GM04503 (cell line): ENCODE data around the gene CALHM3.
"Not testable (repeated sequence)": the region's sequence is repeated elsewhere in the genome, so short reads cannot be mapped to it uniquely, and the experiment has no call there.

Experiments
- DNase-seq: peaks from one replicate; pipeline ENCODE4 v3.0.0-alpha.2; 2012; ENCODE audit warnings: low read depth

The CALHM3 gene, protein sequence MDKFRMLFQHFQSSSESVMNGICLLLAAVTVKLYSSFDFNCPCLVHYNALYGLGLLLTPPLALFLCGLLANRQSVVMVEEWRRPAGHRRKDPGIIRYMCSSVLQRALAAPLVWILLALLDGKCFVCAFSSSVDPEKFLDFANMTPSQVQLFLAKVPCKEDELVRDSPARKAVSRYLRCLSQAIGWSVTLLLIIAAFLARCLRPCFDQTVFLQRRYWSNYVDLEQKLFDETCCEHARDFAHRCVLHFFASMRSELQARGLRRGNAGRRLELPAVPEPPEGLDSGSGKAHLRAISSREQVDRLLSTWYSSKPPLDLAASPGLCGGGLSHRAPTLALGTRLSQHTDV

DNA sequence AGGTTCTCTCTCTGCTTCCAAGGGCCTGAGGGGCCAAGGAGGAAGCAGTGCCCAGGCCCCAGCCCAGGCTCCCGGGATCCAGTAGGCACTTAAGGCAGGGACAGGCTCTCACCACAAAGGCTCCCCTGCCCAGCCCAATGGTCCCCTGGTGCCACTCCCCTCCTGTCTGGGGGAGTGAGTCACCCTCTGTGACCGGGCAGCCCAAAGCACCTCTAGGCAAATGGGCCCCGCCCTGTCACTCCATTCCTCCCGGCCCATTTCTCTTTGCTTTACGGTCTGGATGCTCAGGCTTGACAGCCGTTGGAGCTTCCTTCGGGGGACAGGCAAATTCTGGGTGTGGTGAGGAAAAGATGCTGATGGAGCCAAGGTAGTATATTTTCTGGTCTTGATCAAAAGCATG lies at the start of gene CALHM3:
CALHM3 (minus strand) TSS at position 106 of the 400 bp plus-strand sequence. CDS start 208 bp downstream, outside the sequence.
- no peak for DNase-seq

DNA sequence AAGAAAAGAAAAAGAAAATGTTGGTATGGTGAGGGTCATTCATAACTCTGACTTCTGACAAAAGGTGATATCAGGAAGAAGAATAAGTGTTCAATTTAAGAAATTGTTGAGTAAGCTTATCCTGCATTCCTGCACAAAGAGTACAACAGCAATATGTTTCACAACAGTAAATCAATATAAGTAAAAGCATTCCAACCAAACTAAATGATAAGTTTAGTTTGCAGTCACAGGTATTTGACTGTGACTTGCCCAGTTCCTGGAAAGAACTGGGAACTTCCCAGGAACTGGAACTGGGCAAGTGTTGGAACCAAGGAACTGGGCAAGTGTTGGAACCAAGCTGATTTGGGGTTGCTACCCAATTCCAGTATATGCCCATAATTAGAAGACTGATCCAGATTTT lies 49.5 kb upstream of the CALHM3 start:
- DNase-seq = no peak

DNA sequence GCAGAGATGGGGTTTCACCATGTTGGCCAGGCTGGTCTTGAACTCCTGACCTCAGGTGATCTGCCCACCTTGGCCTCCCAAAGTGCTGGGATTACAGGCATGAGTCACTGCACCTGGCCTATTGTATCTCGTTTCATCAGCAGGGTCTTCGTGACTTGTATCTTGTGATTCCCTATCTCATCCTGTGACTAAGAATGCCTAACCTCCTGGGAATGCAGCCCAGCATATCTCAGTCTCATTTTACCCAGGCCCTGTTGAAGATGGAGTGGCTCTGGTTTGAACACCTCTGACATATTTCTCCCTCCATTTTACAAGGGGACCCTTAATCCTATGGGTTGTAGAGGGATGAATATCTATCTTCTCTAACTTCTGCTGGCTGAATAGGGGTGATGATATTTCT lies 48.4 kb upstream of the CALHM3 start:
- not testable (repeated sequence) for DNase-seq

DNA sequence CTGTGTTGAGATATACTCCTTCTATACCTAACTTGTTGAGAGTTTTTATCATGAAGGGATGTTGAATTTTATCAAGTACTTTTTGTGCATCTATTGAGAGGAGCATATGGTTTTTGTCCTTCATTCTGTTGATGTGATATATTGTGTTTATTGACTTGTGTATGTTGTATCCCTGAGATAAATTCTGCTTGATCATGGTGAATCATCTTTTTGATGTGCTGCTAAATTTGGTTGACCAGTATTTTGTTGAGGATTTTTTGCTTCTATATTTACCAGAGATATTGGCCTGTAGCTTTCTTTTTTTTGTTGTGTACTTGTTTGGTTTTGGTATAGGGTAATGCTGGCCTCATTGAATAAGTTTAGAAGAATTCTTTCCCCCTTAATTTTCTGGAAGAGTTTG lies 46.9 kb upstream of the CALHM3 start:
- DNase-seq = no peak

DNA sequence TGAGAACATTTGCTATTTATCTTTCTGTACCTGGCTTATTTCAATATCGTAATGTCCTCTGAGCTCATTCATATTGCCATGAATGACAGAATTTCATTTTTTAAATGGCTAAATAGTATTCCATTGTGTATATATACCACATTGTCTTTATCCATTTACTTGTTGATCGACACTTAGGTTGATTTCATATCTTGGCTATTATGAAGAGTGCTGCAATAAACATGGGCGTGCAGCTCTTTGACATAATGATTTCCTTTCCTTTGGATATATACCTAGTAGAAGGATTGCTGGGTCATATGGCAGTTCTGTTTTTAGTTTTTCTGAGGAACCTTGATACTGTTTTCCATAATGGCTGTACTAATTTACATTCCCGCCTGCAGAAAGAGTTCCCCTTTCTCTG lies 44.6 kb upstream of the CALHM3 start:
- no peak for DNase-seq

DNA sequence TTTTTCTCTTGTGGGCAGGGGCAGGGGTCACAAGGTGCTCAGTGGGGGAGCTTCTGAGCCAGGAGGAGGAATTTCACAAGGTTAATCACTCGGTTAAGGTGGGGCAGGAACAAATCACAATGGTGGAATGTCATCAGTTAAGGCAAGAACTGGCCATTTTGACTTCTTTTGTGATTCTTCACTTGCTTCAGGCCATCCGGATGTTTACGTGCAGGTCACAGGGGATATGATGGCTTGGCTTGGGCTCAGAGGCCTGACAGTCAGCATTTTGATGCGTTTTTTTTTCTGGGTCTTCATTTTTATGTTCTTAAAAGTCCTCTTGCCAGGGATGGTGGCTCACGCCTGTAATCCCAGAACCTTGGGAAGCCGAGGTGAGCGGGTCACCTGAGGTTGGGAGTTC lies 43.0 kb upstream of the CALHM3 start:
- not testable (repeated sequence) for DNase-seq

DNA sequence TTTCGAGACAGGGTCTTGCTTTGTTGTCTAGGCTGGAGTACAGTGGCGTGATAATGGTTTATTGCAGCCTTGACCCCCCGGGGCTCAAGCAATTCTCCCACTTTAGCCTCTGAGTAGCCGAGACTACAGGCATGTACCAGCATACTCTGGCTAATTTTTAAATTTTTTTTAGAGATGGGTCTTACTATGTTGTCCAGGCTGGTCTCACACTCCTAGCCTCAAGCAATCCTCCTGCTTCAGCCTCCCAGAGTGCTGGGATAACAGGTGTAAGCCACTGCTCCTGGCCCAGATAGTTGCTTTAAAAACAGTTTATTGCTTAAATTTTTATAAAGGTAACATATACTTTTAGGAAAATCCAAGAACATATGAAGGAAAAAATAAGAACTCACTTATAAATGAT lies 40.8 kb upstream of the CALHM3 start:
- DNase-seq = no peak

DNA sequence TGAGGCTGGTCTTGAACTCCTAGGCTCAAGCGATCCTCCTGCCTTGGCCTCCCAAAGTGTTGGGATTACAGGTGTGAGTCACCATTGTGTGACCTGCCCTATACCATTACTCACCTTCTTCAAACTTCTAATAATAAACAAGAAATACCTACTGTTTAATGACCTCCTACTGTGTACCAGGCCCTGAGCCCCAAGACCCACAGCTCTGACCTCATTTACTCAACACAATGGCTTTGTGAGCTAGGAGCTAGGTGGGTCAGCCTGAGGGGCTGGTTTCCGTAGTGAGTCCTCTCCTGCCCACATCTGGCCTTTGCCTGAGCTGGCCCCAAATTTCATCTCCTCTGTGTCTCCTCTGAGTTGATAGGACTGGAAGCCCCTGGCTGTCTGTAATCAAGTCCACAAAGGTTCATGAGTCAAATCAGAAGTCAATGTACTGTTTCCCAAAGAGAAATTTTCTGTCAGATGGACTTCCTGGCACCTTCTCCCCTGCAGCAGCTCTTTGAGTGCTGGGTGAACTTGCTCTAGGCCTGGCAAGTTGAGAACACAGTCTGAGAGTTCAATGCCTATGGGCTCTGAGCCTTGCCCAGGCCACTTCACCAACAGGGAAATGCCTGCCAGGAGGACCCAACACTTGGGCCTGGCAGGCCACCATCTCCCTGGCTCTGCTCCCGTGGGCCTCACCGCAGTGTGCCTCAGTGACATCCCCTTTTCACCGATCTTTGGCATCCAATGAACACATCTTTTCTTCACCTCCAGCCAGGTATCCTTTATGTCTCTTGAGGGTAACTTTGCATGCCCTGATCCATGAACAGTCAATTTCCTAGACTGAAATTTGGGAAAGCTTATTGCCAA lies 38.4 kb upstream of the CALHM3 start:
- DNase-seq = no peak

DNA sequence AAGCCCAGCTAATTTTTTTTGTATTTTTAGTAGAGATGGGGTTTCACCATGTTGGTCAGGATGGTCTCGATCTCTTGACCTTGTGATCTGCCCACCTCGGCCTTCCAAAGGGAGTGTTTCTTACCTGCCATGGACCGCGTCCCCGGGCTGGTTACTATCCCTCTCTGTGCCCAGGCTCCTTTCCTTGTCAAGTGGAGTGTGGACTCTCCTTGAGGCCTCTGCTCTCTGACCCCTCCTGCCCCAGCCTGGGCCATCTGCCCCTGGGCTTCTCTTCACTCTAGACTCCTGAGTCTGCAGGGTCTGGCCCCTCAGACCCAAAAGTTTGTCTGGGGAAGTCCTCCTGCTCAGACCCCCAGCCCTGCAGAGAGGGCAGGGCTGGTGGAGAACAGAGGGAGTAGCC lies 35.2 kb upstream of the CALHM3 start:
- DNase-seq = no peak

DNA sequence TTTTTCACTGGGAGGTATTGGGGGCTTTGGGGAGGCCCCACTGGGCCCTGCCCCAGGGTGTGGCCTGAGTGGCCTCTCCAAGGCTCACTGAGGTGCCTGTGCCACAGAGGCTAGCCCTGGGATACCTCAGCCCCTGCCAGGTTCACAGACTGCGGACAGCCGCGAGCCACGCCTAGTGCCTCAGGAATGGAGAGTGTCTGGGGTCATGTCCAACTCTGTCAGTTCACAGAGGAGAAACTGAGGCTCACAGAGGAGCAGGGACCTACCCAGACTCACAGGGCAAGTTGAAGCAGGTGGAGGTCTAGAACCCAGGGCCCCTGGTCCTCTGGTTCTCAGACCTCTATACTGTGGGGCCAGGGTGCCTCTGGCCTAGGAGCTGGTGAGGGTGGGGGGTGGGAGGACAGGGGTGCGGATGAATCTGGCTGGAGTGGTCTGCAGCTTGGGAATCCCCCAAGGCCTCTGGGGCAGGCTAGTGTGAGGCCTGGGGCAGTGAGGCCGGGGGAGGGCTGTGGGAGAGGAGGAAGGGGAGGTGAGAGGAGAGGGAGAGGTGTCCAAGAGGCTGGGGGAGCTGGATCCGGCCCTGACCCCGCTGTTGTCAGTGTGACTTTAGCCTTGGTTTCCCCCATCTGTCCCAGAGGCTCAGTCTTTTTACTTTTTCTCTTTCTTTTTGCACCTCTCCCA lies 34.5 kb upstream of the CALHM3 start:
- DNase-seq = no peak

DNA sequence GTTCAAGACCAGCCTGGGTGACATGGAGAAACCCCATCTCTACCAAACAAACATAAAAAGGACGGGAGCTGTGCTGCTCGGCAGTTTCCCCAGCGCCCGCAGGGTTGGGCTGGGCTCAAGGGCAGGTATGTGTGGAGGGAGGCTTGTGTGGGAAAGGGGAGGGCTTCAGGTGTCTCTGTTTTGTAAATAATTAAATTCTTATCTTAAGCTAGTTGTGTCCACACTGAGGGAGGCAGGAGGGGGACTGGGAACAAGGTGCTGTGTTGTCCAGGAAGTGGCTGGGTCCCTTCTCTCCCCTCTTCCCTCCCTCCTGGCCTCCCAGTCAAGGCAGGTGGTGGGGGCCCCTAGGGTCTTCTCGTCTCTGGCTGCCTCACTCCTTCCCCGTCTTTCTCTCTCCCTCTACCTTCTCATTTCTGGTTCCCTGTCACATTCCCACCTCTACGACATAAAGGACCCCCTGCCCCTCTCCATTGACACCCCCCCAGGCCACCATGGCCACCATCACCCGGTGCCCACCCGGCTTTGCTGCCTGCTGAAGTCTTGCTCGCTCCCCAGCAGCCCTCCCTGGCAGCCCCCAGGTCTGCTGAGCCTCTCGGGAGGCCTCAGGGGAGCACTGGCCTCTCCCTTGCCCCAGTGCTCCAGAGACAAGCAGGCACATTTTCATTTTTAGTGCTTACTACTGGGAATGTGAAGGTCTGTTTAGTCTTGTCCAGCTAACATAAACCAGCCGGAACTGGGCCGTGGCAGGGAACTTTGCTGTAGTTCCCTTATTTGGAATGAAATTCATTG lies 33.7 kb upstream of the CALHM3 start:
- no peak for DNase-seq

DNA sequence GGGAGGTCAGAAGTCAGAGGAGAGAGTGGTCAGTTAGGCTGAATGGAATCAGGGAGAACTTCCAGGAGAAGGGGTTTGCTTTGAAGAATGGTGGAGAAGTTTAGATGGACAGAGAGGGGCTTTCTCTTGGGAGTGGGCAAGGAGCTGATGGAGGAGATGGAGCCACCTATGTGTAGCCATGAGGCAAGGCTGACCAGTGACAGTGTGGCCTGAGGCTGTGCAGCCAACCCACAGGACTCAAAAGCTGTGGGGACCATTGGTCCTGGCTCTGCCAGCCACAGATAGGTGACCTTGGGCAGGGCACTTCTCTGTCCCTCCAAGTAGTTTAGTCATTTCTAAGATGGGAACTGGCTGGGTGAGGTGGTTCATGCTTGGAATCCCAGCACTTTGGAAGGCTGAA lies 33.1 kb upstream of the CALHM3 start:
- no peak for DNase-seq

DNA sequence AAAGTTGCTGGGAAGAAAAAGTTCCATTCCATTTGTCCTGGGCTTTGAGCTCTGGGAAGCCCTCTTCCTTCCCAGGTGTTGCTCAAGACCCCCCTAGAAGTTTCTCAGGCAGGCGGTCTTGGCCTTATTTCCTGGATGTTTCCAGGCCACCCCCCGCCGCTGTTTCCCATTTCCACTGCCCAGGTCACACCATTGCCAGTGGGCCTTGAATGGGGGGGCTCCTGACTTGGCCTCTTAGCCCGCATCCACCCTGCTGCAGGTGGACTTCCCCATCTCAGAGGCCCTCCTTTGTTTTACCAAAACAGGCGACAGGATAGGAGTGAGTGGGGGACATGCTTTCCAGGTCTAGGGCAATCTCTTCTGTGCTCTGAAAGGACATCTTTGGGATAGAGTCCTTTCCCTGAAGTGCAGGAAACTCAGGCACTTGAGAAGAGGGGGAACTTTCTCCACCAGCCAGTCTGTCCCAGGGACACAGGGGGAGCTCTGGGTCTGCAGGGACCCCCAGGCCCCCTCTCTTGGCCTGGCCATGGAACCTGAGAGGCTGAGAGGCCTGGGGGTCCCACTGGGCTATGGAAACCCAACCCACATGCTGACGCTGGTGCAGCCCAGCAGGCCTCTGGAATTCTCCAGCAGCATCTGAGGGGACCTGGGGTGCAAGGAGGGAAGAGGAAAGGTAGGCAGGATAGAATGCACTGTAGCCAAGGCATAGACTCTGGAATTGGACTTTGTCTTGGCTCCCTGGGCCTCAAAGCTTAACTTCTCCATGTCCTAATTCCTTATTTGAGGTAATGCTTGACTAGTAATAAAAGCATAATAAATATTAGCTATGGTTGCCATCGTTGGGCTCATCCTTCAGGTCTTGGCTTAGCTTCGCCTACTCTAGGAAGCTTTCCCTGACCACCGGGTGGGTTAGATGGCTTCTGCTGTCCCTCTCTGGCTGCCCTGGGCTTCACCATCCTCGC lies 32.0 kb upstream of the CALHM3 start:
- DNase-seq = no peak

DNA sequence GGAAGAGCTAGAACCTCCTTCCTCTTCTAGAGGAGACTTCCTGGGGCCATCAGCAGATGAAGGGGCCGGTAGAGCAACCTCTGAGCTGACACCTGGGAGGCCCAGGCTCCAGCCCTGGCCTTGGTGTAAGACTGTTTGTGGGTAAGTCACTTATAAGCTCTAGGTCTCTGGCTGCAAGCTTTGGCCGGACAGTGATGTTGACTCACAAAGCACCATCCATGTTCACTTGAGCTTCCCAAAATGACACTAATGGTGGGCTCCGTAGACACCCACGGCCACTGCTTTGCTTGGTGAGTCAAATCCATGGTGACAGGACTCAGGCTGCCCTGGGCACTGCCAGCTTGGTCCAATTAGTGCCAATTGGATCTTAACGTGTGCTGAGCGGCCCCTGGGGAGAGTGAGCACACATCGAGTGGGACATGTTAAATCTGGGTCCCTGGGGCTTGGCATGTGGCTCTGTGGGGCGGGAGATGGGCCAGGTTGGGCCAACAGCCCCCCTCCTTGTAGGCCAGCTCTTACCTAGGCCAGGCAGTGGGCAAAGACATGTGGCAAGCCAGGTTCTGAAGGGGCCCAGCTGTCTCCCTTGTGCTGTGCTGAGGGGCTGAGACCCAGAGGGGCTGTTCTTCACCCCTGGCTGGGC lies 31.1 kb upstream of the CALHM3 start:
- no peak for DNase-seq

DNA sequence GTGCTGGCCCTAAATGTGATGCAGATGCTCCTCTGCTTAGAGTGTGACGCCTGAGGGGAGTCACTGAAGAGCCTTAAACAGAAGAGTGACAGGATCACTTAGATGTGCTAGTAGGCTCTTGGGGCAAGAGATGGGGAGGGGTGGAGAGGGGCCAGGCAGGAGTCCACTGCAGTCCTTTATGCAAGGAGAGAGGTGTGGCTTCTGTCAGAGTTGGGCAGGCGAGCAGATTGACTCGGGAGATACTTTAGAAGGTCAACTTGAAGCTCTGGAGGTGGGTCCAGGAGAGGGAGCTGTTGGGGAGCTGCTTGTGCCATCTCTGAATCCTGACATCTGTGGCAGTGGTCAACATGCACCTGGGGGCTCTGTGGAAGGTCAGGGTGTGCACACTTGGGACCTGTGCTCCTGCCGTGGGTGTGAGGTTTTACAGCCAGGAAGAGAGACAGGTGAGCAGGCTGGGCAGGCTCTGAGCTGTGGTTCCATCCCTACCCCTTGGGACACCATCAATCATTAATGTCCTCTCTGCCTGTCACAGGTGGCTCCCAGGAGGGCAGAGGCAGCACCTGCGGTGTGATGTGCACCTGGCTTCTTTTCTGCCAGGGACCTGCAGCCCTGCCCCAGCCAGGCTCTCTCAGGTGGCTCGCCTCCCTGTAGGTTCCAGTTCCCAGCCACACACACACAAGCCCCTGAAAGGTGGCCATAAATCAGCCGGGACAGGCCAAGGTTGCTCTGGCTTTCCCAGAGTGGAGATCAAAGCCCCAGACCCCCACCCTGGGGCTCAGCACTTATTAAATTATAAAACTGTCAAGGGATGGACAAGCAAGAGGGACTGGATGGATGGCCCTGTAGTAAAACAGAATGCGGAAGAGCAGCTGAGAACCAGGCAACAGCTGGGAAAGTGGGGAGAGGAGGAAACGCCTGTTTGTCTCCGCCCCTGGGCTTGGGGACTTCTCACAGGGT lies 28.5 kb upstream of the CALHM3 start:
- DNase-seq = no peak

DNA sequence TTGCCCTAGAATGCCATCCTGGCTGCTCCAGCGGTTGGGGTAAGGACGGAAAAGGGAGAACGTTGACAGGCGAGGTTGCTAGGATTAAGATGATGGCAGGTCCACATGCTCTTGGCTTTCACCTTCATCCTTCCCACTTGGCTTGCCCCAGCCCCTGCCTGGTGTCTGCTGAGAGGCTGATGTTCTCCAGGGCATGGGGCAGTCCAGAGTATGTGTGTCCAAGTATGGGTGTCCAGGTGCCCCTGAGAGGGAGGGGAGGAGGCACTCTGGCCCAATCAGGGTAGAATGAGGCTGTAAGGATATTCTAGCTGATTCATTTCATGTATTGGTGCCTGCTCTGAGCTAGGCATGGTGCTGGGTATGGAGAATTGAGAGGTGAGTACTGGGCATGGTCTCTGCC lies 27.0 kb upstream of the CALHM3 start:
- DNase-seq = no peak

DNA sequence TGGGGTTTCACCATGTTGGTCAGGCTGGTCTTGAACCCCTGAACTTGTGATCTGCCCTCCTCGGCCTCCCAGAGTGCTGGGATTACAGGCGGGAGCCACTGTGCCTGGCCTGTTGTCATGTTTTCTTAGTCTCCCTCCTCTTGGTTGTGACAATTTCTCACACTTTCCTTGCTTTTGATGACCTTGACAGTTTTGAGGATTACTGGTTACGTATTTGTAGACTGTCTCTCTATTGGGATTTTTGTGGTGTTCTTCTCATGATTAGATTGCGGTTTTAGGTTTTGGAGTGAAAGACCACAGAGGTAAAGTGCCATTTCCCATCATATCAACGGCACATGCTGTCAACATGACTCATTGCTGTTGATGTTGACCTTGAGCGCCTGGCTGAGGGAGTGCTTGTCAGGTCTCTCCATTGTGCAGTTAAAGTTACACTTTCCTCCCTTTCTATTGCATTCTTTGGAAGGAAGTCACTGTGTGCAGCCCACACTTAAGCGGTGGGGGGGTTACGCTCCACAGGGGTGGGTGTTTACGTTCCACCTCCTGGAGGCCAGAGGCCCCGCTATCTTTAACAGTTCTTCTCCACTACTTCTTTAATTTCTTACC lies 25.2 kb upstream of the CALHM3 start:
- no peak for DNase-seq

DNA sequence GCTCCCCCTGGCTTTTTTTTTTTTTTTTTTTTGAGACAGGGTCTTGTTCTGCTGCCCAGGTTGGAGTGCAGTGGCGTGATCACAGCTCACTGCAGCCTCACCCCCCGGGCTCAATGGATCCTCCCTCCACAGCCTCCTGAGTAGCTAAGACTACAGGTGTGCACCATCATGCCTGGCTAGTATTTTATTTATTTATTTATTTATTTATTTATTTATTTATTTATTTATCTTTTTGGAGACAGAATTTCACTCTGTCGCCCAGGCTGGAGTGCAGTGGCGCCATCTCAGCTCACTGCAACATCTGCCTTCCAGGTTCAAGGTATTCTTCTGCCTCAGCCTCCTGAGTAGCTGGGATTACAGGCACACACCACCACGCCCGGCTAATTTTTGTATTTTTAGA lies 24.7 kb upstream of the CALHM3 start:
- DNase-seq = not testable (repeated sequence)
